Astrocyte (in vitro differentiated cells and primary cell): Measurements from ENCODE around the gene CST9L. TPM values are rescaled to one million over a fixed set of nuclear protein-coding genes. Genes with fewer than 3 reads are reported as not detected.

Source experiments
- DNase-seq: peaks from one replicate; pipeline ENCODE4 v3.0.0-alpha.2; 2010; ENCODE audit warnings: low read depth
- FAIRE-seq: peaks from 2 replicates; lab custom pipeline; 2011; peaks lifted over from hg19 to GRCh38; lab: Jason Lieb, UNC
- H2AFZ ChIP-seq: 2 replicates; pipeline ENCODE4 v1.6.0; 2012; ENCODE audit warnings: low read depth, low read length, inconsistent platforms
- H3K27ac ChIP-seq: 2 replicates; pipeline ENCODE4 v1.5.1; 2011; ENCODE audit warnings: low read depth, low read length, inconsistent platforms
- H3K27me3 ChIP-seq: 2 replicates; pipeline ENCODE4 v1.6.0; 2011; ENCODE audit warnings: low read length, inconsistent platforms; ENCODE audit not compliant: insufficient read depth
- H3K36me3 ChIP-seq: 2 replicates; pipeline ENCODE4 v1.5.1; 2011; ENCODE audit warnings: low read length, inconsistent platforms; ENCODE audit not compliant: insufficient read depth
- H3K4me1 ChIP-seq: 2 replicates; pipeline ENCODE4 v1.5.1; 2011; ENCODE audit warnings: low read length, inconsistent platforms; ENCODE audit not compliant: insufficient read depth
- H3K4me2 ChIP-seq: 2 replicates; pipeline ENCODE4 v1.6.0; 2012; ENCODE audit warnings: low read length, inconsistent platforms
- H3K4me3 ChIP-seq: 2 replicates; pipeline ENCODE4 v1.5.1; 2011; ENCODE audit warnings: low read depth, mild to moderate bottlenecking, low read length, inconsistent platforms; ENCODE audit not compliant: insufficient read depth
- H3K79me2 ChIP-seq: 2 replicates; pipeline ENCODE4 v1.6.0; 2012; ENCODE audit warnings: mild to moderate bottlenecking, low read length, inconsistent platforms; ENCODE audit not compliant: insufficient read depth
- H3K9ac ChIP-seq: 2 replicates; pipeline ENCODE4 v1.6.0; 2012; ENCODE audit warnings: mild to moderate bottlenecking, low read length, inconsistent platforms
- H3K9me3 ChIP-seq: 2 replicates; pipeline ENCODE4 v1.5.1; 2012; ENCODE audit warnings: low read depth, mild to moderate bottlenecking, low read length, inconsistent platforms; ENCODE audit not compliant: insufficient read depth
- H4K20me1 ChIP-seq: 2 replicates; pipeline ENCODE4 v1.6.0; 2012; ENCODE audit warnings: low read length, inconsistent platforms; ENCODE audit not compliant: insufficient read depth
- H3K27ac Mint-ChIP-seq: one replicate; pipeline ENCODE4 v1.8.0; 2021; ENCODE audit warnings: mild to moderate bottlenecking, mixed read lengths; ENCODE audit not compliant: unreplicated experiment
- H3K27me3 Mint-ChIP-seq: one replicate; pipeline ENCODE4 v1.8.0; 2021; ENCODE audit warnings: low read depth, mixed read lengths; ENCODE audit not compliant: unreplicated experiment
- H3K36me3 Mint-ChIP-seq: one replicate; pipeline ENCODE4 v1.8.0; 2021; ENCODE audit warnings: low read depth, mixed read lengths; ENCODE audit not compliant: unreplicated experiment
- H3K4me1 Mint-ChIP-seq: one replicate; pipeline ENCODE4 v1.8.0; 2021; ENCODE audit warnings: low read depth, mixed read lengths; ENCODE audit not compliant: unreplicated experiment
- H3K4me3 Mint-ChIP-seq: one replicate; pipeline ENCODE4 v1.8.0; 2021; ENCODE audit warnings: mild to moderate bottlenecking, moderate library complexity, mixed read lengths; ENCODE audit not compliant: unreplicated experiment
- H3K9me3 Mint-ChIP-seq: one replicate; pipeline ENCODE4 v1.8.0; 2021; ENCODE audit warnings: mild to moderate bottlenecking, mixed read lengths; ENCODE audit not compliant: unreplicated experiment
- EZH2 ChIP-seq: IDR thresholded peaks from 2 replicates; pipeline ENCODE4 v1.6.1; 2012; ENCODE audit warnings: mild to moderate bottlenecking, low read length, inconsistent platforms; ENCODE audit not compliant: insufficient read depth
- total RNA-seq: library from RNA; stranded (reverse); gene quantifications from 2 replicates; pipeline ENCODE4 v1.2.1, GENCODE V29; 2021
- TF ChIP-seq, protein P1 (sequence below): IDR thresholded peaks from 2 replicates; pipeline ENCODE4 v1.5.1; 2011; ENCODE audit warnings: low read depth, mild to moderate bottlenecking, inconsistent platforms, low read length, moderate library complexity; ENCODE audit not compliant: insufficient read depth

CST9L gene
- total RNA-seq, 1 donor from 2014 or later: not detected

- Histone ChIP-seq H3K9me3 (peaks cover 14% of the 10 kb centered on the region), H3K4me1 (no peaks in the 10 kb centered on the region), H2AFZ (no peak overlapping the region), H3K4me2 (no peak overlapping the region), H3K9ac (no peak overlapping the region), H3K27me3 (no peaks in the 10 kb centered on the region), H3K4me3 (no peak overlapping the region), H3K27ac (no peak overlapping the region), H3K79me2 (no peaks in the 10 kb centered on the region), H4K20me1 (no peaks in the 10 kb centered on the region), H3K36me3 (no peaks in the 10 kb centered on the region)
- H3K4me1 Mint-ChIP-seq: no peaks in the 10 kb centered on the region
- H3K4me3 Mint-ChIP-seq: no peak overlapping the region
- TF ChIP-seq, protein P1, sequence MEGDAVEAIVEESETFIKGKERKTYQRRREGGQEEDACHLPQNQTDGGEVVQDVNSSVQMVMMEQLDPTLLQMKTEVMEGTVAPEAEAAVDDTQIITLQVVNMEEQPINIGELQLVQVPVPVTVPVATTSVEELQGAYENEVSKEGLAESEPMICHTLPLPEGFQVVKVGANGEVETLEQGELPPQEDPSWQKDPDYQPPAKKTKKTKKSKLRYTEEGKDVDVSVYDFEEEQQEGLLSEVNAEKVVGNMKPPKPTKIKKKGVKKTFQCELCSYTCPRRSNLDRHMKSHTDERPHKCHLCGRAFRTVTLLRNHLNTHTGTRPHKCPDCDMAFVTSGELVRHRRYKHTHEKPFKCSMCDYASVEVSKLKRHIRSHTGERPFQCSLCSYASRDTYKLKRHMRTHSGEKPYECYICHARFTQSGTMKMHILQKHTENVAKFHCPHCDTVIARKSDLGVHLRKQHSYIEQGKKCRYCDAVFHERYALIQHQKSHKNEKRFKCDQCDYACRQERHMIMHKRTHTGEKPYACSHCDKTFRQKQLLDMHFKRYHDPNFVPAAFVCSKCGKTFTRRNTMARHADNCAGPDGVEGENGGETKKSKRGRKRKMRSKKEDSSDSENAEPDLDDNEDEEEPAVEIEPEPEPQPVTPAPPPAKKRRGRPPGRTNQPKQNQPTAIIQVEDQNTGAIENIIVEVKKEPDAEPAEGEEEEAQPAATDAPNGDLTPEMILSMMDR: no peak
- TF ChIP-seq EZH2: no peak
- H3K27ac Mint-ChIP-seq: no peak overlapping the region
- peaks cover 22% of the 10 kb centered on the region for H3K27me3 Mint-ChIP-seq
- FAIRE-seq (no peak), DNase-seq (no peak)
- H3K9me3 Mint-ChIP-seq: peaks cover 19% of the 10 kb centered on the region
- no peaks in the 10 kb centered on the region for H3K36me3 Mint-ChIP-seq
Measured at GRCh38 chr20:23566199-23566932, 1.9 kb downstream of the CST9L start.

GRCh38 chr20:23565503-23566045, 2.7 kb downstream of the CST9L start:
- FAIRE-seq (no peak), DNase-seq (no peak)
- no peaks in the 10 kb centered on the region for H3K4me1 Mint-ChIP-seq
- Histone ChIP-seq H3K4me3 (no peak overlapping the region), H3K4me2 (no peak overlapping the region), H3K27me3 (no peaks in the 10 kb centered on the region), H4K20me1 (no peaks in the 10 kb centered on the region), H3K36me3 (no peaks in the 10 kb centered on the region), H3K4me1 (no peaks in the 10 kb centered on the region), H3K79me2 (no peaks in the 10 kb centered on the region), H3K27ac (no peak overlapping the region), H3K9me3 (peaks cover 14% of the 10 kb centered on the region), H3K9ac (no peak overlapping the region), H2AFZ (no peak overlapping the region)
- H3K27me3 Mint-ChIP-seq: peaks cover 21% of the 10 kb centered on the region
- H3K36me3 Mint-ChIP-seq: no peaks in the 10 kb centered on the region
- no peak overlapping the region for H3K27ac Mint-ChIP-seq
- peaks cover 19% of the 10 kb centered on the region for H3K9me3 Mint-ChIP-seq
- TF ChIP-seq, protein P1: no peak
- TF ChIP-seq EZH2: no peak
- no peak overlapping the region for H3K4me3 Mint-ChIP-seq

DNA sequence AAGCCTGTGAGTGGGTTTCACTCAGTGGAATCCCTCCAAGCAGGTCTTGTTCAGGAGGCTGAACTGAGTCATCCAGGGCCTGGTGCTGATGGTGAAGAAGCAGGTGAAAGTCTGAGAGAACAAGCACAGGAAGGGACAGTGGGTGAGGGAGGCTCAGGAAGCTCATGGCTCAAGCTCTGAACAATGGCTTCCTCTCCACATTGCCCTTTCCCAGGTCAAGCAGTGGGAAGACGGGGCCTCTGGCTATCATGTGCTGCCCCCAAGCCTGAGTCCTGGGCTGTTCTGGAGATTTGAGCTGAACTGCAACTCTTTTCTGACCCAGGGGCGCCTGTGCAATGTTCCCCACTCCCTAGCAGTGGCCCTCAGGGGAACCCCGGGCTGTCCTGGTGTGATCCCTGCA, 3.4 kb downstream of the CST9L start:
- no peak for TF ChIP-seq EZH2
- TF ChIP-seq, protein P1: no peak
- no peak for FAIRE-seq
- peaks cover 22% of the 10 kb centered on the region for H3K9me3 Mint-ChIP-seq
- Histone ChIP-seq H3K9ac (no peak overlapping the region), H3K4me1 (no peaks in the 10 kb centered on the region), H4K20me1 (no peaks in the 10 kb centered on the region), H3K4me2 (no peak overlapping the region), H3K9me3 (peaks cover 14% of the 10 kb centered on the region), H3K27me3 (no peaks in the 10 kb centered on the region), H3K79me2 (no peaks in the 10 kb centered on the region), H2AFZ (no peak overlapping the region), H3K4me3 (no peak overlapping the region), H3K27ac (no peak overlapping the region), H3K36me3 (no peaks in the 10 kb centered on the region)
- DNase-seq: no peak
- H3K4me1 Mint-ChIP-seq: no peaks in the 10 kb centered on the region
- H3K4me3 Mint-ChIP-seq: no peak overlapping the region
- no peaks in the 10 kb centered on the region for H3K36me3 Mint-ChIP-seq
- H3K27me3 Mint-ChIP-seq: peaks cover 21% of the 10 kb centered on the region
- no peak overlapping the region for H3K27ac Mint-ChIP-seq
